HL-60 (cell line): ENCODE data around the gene CCDC146.

Experiments used
- DNase-seq, 2 experiments: peaks; one replicate each; pipeline ENCODE4 v3.0.0-alpha.2; 2010 to 2020; ENCODE audit warnings: low read depth in 1 of 2, low spot score in 1 of 2
- H3K27ac ChIP-seq: fragments of 250-450 bp; sonication (Bioruptor Pico); replicated peaks from 2 replicates; pipeline ENCODE4 v1.5.1; 2020; ENCODE audit warnings: mild to moderate bottlenecking, moderate library complexity
- H3K27me3 ChIP-seq: fragments of 250-450 bp; sonication (Bioruptor Pico); 2 replicates; pipeline ENCODE4 v1.5.1; 2021; ENCODE audit warnings: mild to moderate bottlenecking, moderate library complexity; ENCODE audit not compliant: insufficient read depth, poor library complexity, severe bottlenecking
- H3K4me3 ChIP-seq: replicated peaks from 2 replicates; pipeline ENCODE4 v1.5.1; 2011; ENCODE audit warnings: mild to moderate bottlenecking, control low read depth, low read length; ENCODE audit not compliant: insufficient read depth
- GABPA ChIP-seq: IDR thresholded peaks from 2 replicates; pipeline ENCODE4 v1.6.1; 2012; ENCODE audit warnings: low read depth
- POLR2AphosphoS5 ChIP-seq: IDR thresholded peaks from 2 replicates; pipeline ENCODE4 v1.6.1; 2012; ENCODE audit warnings: low read depth
- REST ChIP-seq: IDR thresholded peaks from 2 replicates; pipeline ENCODE4 v1.6.1; 2012; ENCODE audit warnings: low read depth; ENCODE audit not compliant: insufficient replicate concordance
- SPI1 ChIP-seq: IDR thresholded peaks from 2 replicates; pipeline ENCODE4 v1.6.1; 2012; ENCODE audit warnings: low read depth, mild to moderate bottlenecking, borderline replicate concordance
- TF ChIP-seq, protein P1 (sequence below): IDR thresholded peaks from one replicate; pipeline ENCODE4 v1.5.1; 2011; ENCODE audit warnings: low read length, control low read depth, inconsistent platforms; ENCODE audit not compliant: insufficient read depth

Gene CCDC146

GRCh38 chr7:77262316-77262715 is 139.9 kb downstream of the CCDC146 start:
- H3K27me3 ChIP-seq = no peaks in the 10 kb centered on the region
- H3K27ac ChIP-seq = no peak overlapping the region
- TF ChIP-seq GABPA (no peak), POLR2AphosphoS5 (no peak), REST (no peak), SPI1 (no peak)
- TF ChIP-seq, protein P1, sequence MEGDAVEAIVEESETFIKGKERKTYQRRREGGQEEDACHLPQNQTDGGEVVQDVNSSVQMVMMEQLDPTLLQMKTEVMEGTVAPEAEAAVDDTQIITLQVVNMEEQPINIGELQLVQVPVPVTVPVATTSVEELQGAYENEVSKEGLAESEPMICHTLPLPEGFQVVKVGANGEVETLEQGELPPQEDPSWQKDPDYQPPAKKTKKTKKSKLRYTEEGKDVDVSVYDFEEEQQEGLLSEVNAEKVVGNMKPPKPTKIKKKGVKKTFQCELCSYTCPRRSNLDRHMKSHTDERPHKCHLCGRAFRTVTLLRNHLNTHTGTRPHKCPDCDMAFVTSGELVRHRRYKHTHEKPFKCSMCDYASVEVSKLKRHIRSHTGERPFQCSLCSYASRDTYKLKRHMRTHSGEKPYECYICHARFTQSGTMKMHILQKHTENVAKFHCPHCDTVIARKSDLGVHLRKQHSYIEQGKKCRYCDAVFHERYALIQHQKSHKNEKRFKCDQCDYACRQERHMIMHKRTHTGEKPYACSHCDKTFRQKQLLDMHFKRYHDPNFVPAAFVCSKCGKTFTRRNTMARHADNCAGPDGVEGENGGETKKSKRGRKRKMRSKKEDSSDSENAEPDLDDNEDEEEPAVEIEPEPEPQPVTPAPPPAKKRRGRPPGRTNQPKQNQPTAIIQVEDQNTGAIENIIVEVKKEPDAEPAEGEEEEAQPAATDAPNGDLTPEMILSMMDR = no peak
- no peak for DNase-seq
- no peak overlapping the region for H3K4me3 ChIP-seq

DNA sequence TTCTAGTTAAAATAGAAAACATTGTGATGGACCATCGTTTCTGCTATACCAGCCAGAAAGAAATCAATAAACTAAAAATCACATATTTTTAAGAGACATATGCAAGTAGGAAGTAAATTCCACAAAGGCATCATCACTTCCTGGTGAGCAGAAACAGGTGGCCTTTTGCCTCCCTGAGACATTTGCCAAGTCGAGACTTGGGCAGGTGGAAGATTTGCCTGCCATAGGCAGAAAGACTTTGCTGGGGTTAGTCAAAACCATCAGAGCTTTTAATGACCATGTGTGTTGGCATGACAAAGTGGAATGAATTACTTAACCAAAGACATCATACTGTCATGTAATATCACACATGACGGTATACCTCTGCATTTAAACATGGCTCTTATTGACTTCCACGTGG is 143.3 kb downstream of the CCDC146 start:
- DNase-seq = no peak
- TF ChIP-seq REST (no peak), GABPA (no peak), SPI1 (no peak), POLR2AphosphoS5 (no peak)
- TF ChIP-seq, protein P1 = no peak

DNA sequence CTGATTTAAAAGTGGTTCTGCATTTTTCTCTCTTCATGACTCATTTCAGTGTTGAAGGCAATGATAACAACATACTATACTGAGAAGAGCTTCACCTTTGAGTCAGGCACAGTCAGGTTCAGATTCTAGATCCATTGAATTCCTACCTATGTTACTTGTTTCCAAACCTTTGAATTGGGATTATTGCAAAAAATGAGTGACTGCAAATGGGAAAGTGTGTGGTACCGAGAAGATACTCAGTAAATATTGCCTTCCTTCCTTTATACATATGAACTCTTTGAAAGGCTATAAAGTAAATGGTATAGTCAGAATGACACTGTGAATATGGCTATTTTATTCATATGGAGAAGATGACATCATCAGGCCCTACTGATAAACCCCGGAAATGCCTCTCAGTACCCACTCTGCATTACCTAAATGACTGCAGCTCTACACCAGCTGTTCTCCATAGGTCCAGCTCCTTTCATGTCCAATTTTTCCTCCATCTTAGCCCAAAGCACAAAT is 143.9 kb downstream of the CCDC146 start:
- H3K27me3 ChIP-seq = no peaks in the 10 kb centered on the region
- no peak for DNase-seq
- TF ChIP-seq SPI1 (no peak), POLR2AphosphoS5 (no peak), GABPA (no peak), REST (no peak)
- TF ChIP-seq, protein P1 = no peak

More for the DNA sequence above, 143.3 kb downstream of the CCDC146 start:
- Histone ChIP-seq H3K27me3 (no peaks in the 10 kb centered on the region), H3K4me3 (no peak overlapping the region), H3K27ac (no peak overlapping the region)

More for the DNA sequence above, 143.9 kb downstream of the CCDC146 start:
- Histone ChIP-seq H3K4me3 (no peak overlapping the region), H3K27ac (no peak overlapping the region)
